ENCODE results near the gene KIF3A.

GRCh38 chr5:132648355-132648754 is 89.0 kb downstream of the KIF3A start:
- TF ChIP-seq GABPA (IDR thresholded peaks at IDR 0.05; ENCODE audit: borderline replicate concordance, insufficient read depth, low read length) (no peak), POLR2A (IDR thresholded peaks at IDR 0.05; ENCODE audit: control extremely low read depth in 1 of 2, low read depth in 2 of 2, low read length in 2 of 2) (no peak), EZH2 (IDR thresholded peaks at IDR 0.05; ENCODE audit: low read depth, low read length, severe bottlenecking) (no peak), YY1 (IDR thresholded peaks at IDR 0.05; ENCODE audit: low read depth, low read length) (no peak), SIN3A (conservative IDR thresholded peaks at IDR 0.05 in 1 of 2, IDR thresholded peaks at IDR 0.05 in 1 of 2; ENCODE audit: low read depth in 1 of 2, low read length in 2 of 2) (no peak), CTCF (IDR thresholded peaks at IDR 0.05; ENCODE audit: control extremely low read depth in 1 of 3, insufficient read depth in 1 of 3, low read depth in 1 of 3, low read length in 3 of 3) (no peak), ATF3 (IDR thresholded peaks at IDR 0.05; ENCODE audit: insufficient read depth, low read depth, low read length) (no peak), RNF2 (IDR thresholded peaks at IDR 0.05; ENCODE audit: borderline replicate concordance, low read depth, low read length, missing control alignments, poor library complexity, severe bottlenecking) (no peak), SAP30 (IDR thresholded peaks at IDR 0.05; ENCODE audit: insufficient read depth, insufficient replicate concordance, low read length) (no peak), JUN (IDR thresholded peaks at IDR 0.05; ENCODE audit: low read depth, low read length) (no peak)
